K562 (cell line): ENCODE measurements around the gene ZNF554. TPM values are rescaled to one million over a fixed set of nuclear protein-coding genes. Genes with fewer than 3 reads are reported as not detected.

ENCODE experiments used
- ADNP ChIP-seq: fragments of 200-800 bp; sonication (Bioruptor generic); IDR thresholded peaks from 2 replicates; pipeline ENCODE4 v1.6.1; 2016; ENCODE audit warnings: missing genetic modification characterization, missing compliant biosample characterization
- ATF4 ChIP-seq: fragments of 450-650 bp; formaldehyde crosslinking; IDR thresholded peaks from 2 replicates; pipeline ENCODE4 v1.4.0; 2022; ENCODE audit warnings: mild to moderate bottlenecking, moderate library complexity
- BCOR ChIP-seq: fragments of 450-650 bp; IDR thresholded peaks from 2 replicates; pipeline ENCODE4 v1.6.1; 2016
- C11orf30 ChIP-seq: fragments of 450-650 bp; IDR thresholded peaks from 2 replicates; pipeline ENCODE4 v1.6.1; 2016; ENCODE audit warnings: low read depth, mild to moderate bottlenecking
- GABPB1 ChIP-seq: sonication (generic); formaldehyde crosslinking; IDR thresholded peaks from 2 replicates; pipeline ENCODE4 v1.8.0; 2022; ENCODE audit warnings: mild to moderate bottlenecking, missing genetic modification reagents
- PHF8 ChIP-seq: fragments of 200-600 bp; sonication (generic); IDR thresholded peaks from 2 replicates; pipeline ENCODE4 v1.6.1; 2012; ENCODE audit warnings: mixed run types, mild to moderate bottlenecking, inconsistent platforms, low read length, moderate library complexity, borderline replicate concordance
- RB1 ChIP-seq: fragments of 450-650 bp; IDR thresholded peaks from 2 replicates; pipeline ENCODE4 v1.6.1; 2017; ENCODE audit warnings: low read depth, mild to moderate bottlenecking
- RBFOX2 ChIP-seq: fragments of 200-400 bp; formaldehyde crosslinking; IDR thresholded peaks from 2 replicates; pipeline ENCODE4 v1.6.1; 2017; ENCODE audit warnings: low read depth, mild to moderate bottlenecking, low read length, moderate library complexity
- SUPT5H ChIP-seq: fragments of 450-650 bp; IDR thresholded peaks from 2 replicates; pipeline ENCODE4 v1.6.1; 2016
- TRIM28 ChIP-seq: fragments of 450-650 bp; IDR thresholded peaks from 2 replicates; pipeline ENCODE4 v1.6.1; 2017
- ZBTB40 ChIP-seq, 2 experiments: fragments of 450-650 bp in 1 of 2; sonication (generic) in 1 of 2; formaldehyde crosslinking in 1 of 2; IDR thresholded peaks; 2 replicates each; pipeline versions ENCODE4 v1.7.1 to v1.9.0; 2016 to 2022; ENCODE audit warnings: inconsistent platforms in 1 of 2, mild to moderate bottlenecking in 1 of 2, missing genetic modification reagents in 1 of 2
- ZNF174 ChIP-seq: fragments of 250-450 bp; sonication (Bioruptor Pico); IDR thresholded peaks from 2 replicates; pipeline ENCODE4 v1.4.0; 2020; ENCODE audit warnings: mild to moderate bottlenecking
- ZNF24 ChIP-seq: fragments of 450-650 bp; IDR thresholded peaks from 2 replicates; pipeline ENCODE4 v1.6.1; 2016
- ZNF445 ChIP-seq: fragments of 250-450 bp; sonication (Bioruptor Pico); IDR thresholded peaks from 2 replicates; pipeline ENCODE4 v1.4.0; 2020; ENCODE audit warnings: low read depth, mild to moderate bottlenecking, moderate library complexity
- polyA plus RNA-seq, 8 experiments: library from polyadenylated mRNA; depleted of rRNA in 4 of 8; stranded (reverse) in 5 of 8; unstranded in 3 of 8; fragments of >200 nt; fragmentation: Nextera tagmentation in 2 of 8; fragmentation: Illumina TruSeq in 1 of 8; extraction: Ambion mirVana in 2 of 8; extraction: Trizol in 1 of 8; gene quantifications; 2 replicates each; pipeline versions ENCODE4 v1.2.1 to v1.2.3, GENCODE V29; 2011 to 2014; ENCODE audit warnings: inconsistent platforms in 1 of 8, missing spikeins in 1 of 8
- total RNA-seq, 7 experiments: library from RNA; depleted of rRNA in 6 of 7; stranded (reverse); fragments of >200 nt in 6 of 7; fragmentation: Illumina TruSeq in 2 of 7; extraction: Trizol in 2 of 7; gene quantifications; 2 replicates each; pipeline versions ENCODE4 v1.2.1 to v1.2.3, GENCODE V29; 2011 to 2021; ENCODE audit warnings: low replicate concordance in 1 of 7
- TF ChIP-seq, protein P1 (sequence below): sonication (generic); formaldehyde crosslinking; IDR thresholded peaks from 2 replicates; pipeline ENCODE4 v1.9.0; 2022; ENCODE audit warnings: mild to moderate bottlenecking, missing genetic modification reagents
- TF ChIP-seq, protein P2 (sequence below): sonication (generic); formaldehyde crosslinking; IDR thresholded peaks from 2 replicates; pipeline ENCODE4 v1.8.1; 2023; ENCODE audit warnings: mild to moderate bottlenecking, missing genetic modification reagents

The ZNF554 gene
- total and polyA plus RNA-seq, 9 of the 15 experiments (the other 6 are each of a cell fraction or from before 2014, with no cell fraction given) = 0.07 to 1.8 (median 1.1) TPM

DNA sequence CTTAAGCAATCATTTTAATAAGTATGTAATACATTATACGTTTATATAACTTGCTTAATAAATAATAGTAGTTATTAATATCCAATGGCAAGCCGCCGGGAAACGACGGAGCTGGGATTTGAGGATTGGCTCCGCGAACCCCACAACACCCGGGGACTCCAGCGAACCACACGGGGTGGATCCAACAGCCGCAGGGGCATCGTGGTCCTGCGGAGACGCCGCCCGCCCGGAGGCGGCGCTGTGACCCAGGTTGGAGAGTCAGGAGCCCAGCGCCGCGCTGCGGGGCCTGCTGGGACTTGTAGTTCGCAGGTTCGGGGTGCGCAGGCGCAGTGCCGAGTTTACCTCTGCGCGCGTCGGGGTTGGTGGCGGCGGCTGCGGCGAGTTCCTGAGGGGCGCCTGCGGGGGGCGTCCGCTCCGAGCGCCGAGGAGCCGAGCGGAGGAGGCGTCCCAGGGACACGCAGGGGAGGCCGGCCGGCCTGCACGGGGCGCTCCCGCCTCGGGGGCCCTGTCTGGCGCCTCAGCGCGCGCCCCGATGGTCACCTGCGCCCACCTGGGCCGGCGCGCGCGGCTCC, at the start of gene ZNF554 (continued):
- 0 out of 2 replicates have a peak, but pooled peaks have one; percentile 15 for TF ChIP-seq ATF4 (CRISPR knock-in tag)
- TF ChIP-seq, protein P1, sequence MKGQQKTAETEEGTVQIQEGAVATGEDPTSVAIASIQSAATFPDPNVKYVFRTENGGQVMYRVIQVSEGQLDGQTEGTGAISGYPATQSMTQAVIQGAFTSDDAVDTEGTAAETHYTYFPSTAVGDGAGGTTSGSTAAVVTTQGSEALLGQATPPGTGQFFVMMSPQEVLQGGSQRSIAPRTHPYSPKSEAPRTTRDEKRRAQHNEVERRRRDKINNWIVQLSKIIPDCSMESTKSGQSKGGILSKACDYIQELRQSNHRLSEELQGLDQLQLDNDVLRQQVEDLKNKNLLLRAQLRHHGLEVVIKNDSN = peak; percentile 60; the same call in 1 of the 2 replicates
- TF ChIP-seq TRIM28 = peak; percentile 67; the same call in 1 of the 2 replicates
- 0 out of 2 replicates have a peak, but pooled peaks have one; percentile 42 for TF ChIP-seq BCOR
- 0 out of 2 replicates have a peak, but pooled peaks have one; percentile 46 for TF ChIP-seq ZBTB40 (IDR thresholded peaks at IDR 0.05)
- no peak for TF ChIP-seq ZBTB40 (CRISPR knock-in tag; IDR thresholded peaks at IDR 0.05)
- TF ChIP-seq GABPB1 = peak; percentile 83
- TF ChIP-seq PHF8 = peak; percentile 80; the same call in 1 of the 2 replicates
- TF ChIP-seq, protein P2, sequence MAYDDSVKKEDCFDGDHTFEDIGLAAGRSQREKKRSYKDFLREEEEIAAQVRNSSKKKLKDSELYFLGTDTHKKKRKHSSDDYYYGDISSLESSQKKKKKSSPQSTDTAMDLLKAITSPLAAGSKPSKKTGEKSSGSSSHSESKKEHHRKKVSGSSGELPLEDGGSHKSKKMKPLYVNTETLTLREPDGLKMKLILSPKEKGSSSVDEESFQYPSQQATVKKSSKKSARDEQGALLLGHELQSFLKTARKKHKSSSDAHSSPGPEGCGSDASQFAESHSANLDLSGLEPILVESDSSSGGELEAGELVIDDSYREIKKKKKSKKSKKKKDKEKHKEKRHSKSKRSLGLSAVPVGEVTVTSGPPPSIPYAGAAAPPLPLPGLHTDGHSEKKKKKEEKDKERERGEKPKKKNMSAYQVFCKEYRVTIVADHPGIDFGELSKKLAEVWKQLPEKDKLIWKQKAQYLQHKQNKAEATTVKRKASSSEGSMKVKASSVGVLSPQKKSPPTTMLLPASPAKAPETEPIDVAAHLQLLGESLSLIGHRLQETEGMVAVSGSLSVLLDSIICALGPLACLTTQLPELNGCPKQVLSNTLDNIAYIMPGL (CRISPR knock-in tag) = peak; percentile 80; the same call in 1 of the 2 replicates
- TF ChIP-seq SUPT5H = no peak; the same call in 1 of the 2 replicates
- no peak; the same call in 1 of the 2 replicates for TF ChIP-seq C11orf30
- TF ChIP-seq ZNF445 (CRISPR knock-in tag) = peak; percentile 77; the same call in 1 of the 2 replicates
- TF ChIP-seq ADNP = 0 out of 2 replicates have a peak, but pooled peaks have one; percentile 8
- TF ChIP-seq ZNF174 (CRISPR knock-in tag) = 0 out of 2 replicates have a peak, but pooled peaks have one; percentile 24
- peak; percentile 97 for TF ChIP-seq RB1
- peak; percentile 70 for TF ChIP-seq RBFOX2
- TF ChIP-seq ZNF24 = 0 out of 2 replicates have a peak, but pooled peaks have one; percentile 8
